HG02970 (cell line): ENCODE results near the gene BCORL1.

Experiments
- ATAC-seq: cut with Tn5 transposase; IDR thresholded peaks from one replicate; pipeline ENCODE4 v1.9.1; 2021; ENCODE audit warnings: mild to moderate bottlenecking, moderate library complexity, moderate number of reproducible peaks; ENCODE audit not compliant: unreplicated experiment, low FRiP score

Gene BCORL1

GRCh38 chrX:129982300-129983251 is at the start of gene BCORL1:
TSS of gene BCORL1 (plus strand) at chrX:129982635. CDS start at chrX:130005232, 22,597 bp downstream.
- ATAC-seq: peak; percentile 76

GRCh38 chrX:129932821-129933321 is 49.6 kb upstream of the BCORL1 start:
- ATAC-seq: no peak

GRCh38 chrX:129933700-129934099 is 48.7 kb upstream of the BCORL1 start:
- ATAC-seq: no peak

- no peak for ATAC-seq
These were observed 48.0 kb upstream of the BCORL1 start for GRCh38 chrX:129934461-129934860.

GRCh38 chrX:129934952-129935351 is 47.5 kb upstream of the BCORL1 start:
- ATAC-seq: no peak

GRCh38 chrX:129938081-129938480 is 44.4 kb upstream of the BCORL1 start:
- ATAC-seq: no peak

- ATAC-seq: no peak
These were observed 42.4 kb upstream of the BCORL1 start for GRCh38 chrX:129939986-129940385.

- no peak for ATAC-seq
These were observed 41.7 kb upstream of the BCORL1 start for GRCh38 chrX:129940721-129941120.

- ATAC-seq: no peak
These were observed 37.3 kb upstream of the BCORL1 start for GRCh38 chrX:129945131-129945530.

GRCh38 chrX:129953334-129953648 is 29.1 kb upstream of the BCORL1 start:
- no peak for ATAC-seq

GRCh38 chrX:129953881-129954280 is 28.6 kb upstream of the BCORL1 start:
- no peak for ATAC-seq

- ATAC-seq: no peak
These were observed 27.6 kb upstream of the BCORL1 start for GRCh38 chrX:129954804-129955203.

GRCh38 chrX:129955682-129956081 is 26.8 kb upstream of the BCORL1 start:
- ATAC-seq: no peak

GRCh38 chrX:129956145-129956544 is 26.3 kb upstream of the BCORL1 start:
- ATAC-seq: no peak

GRCh38 chrX:129956765-129957164 is 25.7 kb upstream of the BCORL1 start:
- ATAC-seq: no peak

GRCh38 chrX:129957241-129958082 is 25.0 kb upstream of the BCORL1 start:
- ATAC-seq: no peak

GRCh38 chrX:129958083-129958465 is 24.4 kb upstream of the BCORL1 start:
- ATAC-seq: no peak

GRCh38 chrX:129958814-129959492 is 23.5 kb upstream of the BCORL1 start:
- no peak for ATAC-seq

GRCh38 chrX:129959493-129959832 is 23.0 kb upstream of the BCORL1 start:
- no peak for ATAC-seq

GRCh38 chrX:129961180-129962083 is 21.0 kb upstream of the BCORL1 start:
- peak; percentile 73 for ATAC-seq
